Endothelial cell of umbilical vein (primary cell): Measurements from ENCODE around the gene SYT2.

ENCODE experiments used
- CTCF ChIP-seq, 2 donors: IDR thresholded peaks; 1 replicate in 1 of 2; 2 replicates in 1 of 2; pipeline ENCODE4 v1.5.1; 2011; ENCODE audit warnings: low read length in 2 of 2, mild to moderate bottlenecking in 2 of 2, moderate library complexity in 2 of 2, control low read depth in 1 of 2, inconsistent platforms in 1 of 2, low read depth in 1 of 2; ENCODE audit not compliant: insufficient read depth in 1 of 2; ENCODE audit errors: extremely low read depth in 1 of 2
- MAX ChIP-seq: IDR thresholded peaks from 2 replicates; pipeline ENCODE4 v1.6.1; 2011; ENCODE audit not compliant: insufficient read depth, insufficient read length
- POLR2A ChIP-seq: IDR thresholded peaks from 2 replicates; pipeline ENCODE4 v1.6.1; 2012; ENCODE audit warnings: low read depth, mild to moderate bottlenecking, control low read depth, low read length

GRCh38 chr1:202584707-202585589 is 125.3 kb downstream of the SYT2 start:
- TF ChIP-seq POLR2A (no peak), CTCF (IDR thresholded peaks at IDR 0.05; ENCODE audit: extremely low read depth in 1 of 2, insufficient read depth in 1 of 2, low read depth in 1 of 2, low read length in 2 of 2) (no peak), MAX (no peak)
